ENCODE data around the gene METTL25B.

METTL25B gene

DNA sequence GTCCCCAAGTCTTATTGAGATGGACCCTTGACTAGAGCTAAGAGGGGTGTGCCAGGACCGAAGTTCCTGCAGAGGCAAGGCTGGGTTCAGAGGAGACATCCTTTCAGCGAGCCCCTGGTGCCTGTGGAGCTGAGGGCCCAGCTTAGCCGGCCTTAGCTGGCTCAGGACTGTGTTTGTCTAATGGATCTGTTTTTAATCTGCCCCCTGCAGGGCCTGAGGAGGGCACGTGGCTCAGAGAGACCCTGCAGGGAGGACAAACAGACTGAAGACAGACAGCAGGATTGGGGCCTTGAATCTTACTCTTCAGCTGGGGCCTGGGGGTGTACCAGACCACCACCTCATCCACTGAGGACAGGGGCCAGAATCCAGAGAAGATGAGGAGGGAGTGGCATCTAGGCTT, 24.5 kb upstream of the METTL25B start:
- Histone ChIP-seq H3K4me3 (ENCODE audit: low read length) (peak overlapping the region; percentile 77), H3K9ac (ENCODE audit: low read depth, low read length) (peak overlapping the region; percentile 79; the same call in 1 of the 2 replicates), H3K27ac (ENCODE audit: low read length) (no peak overlapping the region), H3K27me3 (ENCODE audit: insufficient read depth, low read length) (peaks cover 30% of the 10 kb centered on the region), H3K9me3 (ENCODE audit: insufficient read depth, low read depth, low read length) (no peaks in the 10 kb centered on the region), H3K36me3 (ENCODE audit: insufficient read depth, low read depth, low read length) (peaks cover 28% of the 10 kb centered on the region), H3K4me1 (ENCODE audit: insufficient read depth, low read length) (peaks cover 30% of the 10 kb centered on the region; the same call in 1 of the 2 replicates)

- Histone ChIP-seq H3K4me1 (ENCODE audit: insufficient read depth, low read length) (peaks cover 35% of the 10 kb centered on the region; the same call in 1 of the 2 replicates), H3K27ac (ENCODE audit: low read length) (no peak overlapping the region), H3K36me3 (ENCODE audit: insufficient read depth, low read depth, low read length) (peaks cover 23% of the 10 kb centered on the region), H3K9ac (ENCODE audit: low read depth, low read length) (peak overlapping the region; percentile 79; the same call in 1 of the 2 replicates), H3K9me3 (ENCODE audit: insufficient read depth, low read depth, low read length) (no peaks in the 10 kb centered on the region), H3K4me3 (ENCODE audit: low read length) (peak overlapping the region; percentile 77), H3K27me3 (ENCODE audit: insufficient read depth, low read length) (peaks cover 30% of the 10 kb centered on the region)
Measured at GRCh38 chr1:156704166-156704711, 24.0 kb upstream of the METTL25B start.

DNA sequence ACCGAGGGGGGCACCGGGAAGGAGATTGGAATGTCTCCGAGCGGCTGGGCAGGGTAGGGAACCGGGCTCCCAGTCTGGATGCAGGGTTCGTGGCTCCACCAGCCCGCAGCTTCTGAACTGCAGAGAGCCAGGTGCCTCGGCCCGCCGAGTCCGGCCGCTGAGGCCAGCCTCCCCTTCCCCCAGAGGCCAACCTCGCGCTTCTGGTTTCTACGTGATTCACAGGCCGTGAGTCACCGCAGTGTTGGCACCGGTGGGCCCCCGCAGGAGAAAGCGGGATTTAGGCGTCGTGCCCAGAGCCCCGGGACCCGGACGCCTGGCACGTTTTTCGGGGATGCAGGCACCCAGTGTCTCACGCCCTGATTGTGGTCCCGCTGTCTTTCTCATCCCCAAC, 23.3 kb upstream of the METTL25B start:
- Histone ChIP-seq H3K27me3 (ENCODE audit: insufficient read depth, low read length) (peaks cover 31% of the 10 kb centered on the region), H3K4me3 (ENCODE audit: low read length) (peak overlapping the region; percentile 77), H3K9me3 (ENCODE audit: insufficient read depth, low read depth, low read length) (no peaks in the 10 kb centered on the region), H3K9ac (ENCODE audit: low read depth, low read length) (peak overlapping the region; percentile 79), H3K36me3 (ENCODE audit: insufficient read depth, low read depth, low read length) (peaks cover 19% of the 10 kb centered on the region), H3K27ac (ENCODE audit: low read length) (no peak overlapping the region), H3K4me1 (ENCODE audit: insufficient read depth, low read length) (peaks cover 42% of the 10 kb centered on the region)

GRCh38 chr1:156705321-156705917, 22.9 kb upstream of the METTL25B start, which contains the start of gene CRABP2:
TSS of gene CRABP2 (minus strand) at chr1:156705583. CDS start at chr1:156705446, 137 bp downstream.
- Histone ChIP-seq H3K9me3 (ENCODE audit: insufficient read depth, low read depth, low read length) (no peaks in the 10 kb centered on the region), H3K4me1 (ENCODE audit: insufficient read depth, low read length) (peaks cover 47% of the 10 kb centered on the region), H3K9ac (ENCODE audit: low read depth, low read length) (peak within 1 kb of the TSS; percentile 79), H3K27me3 (ENCODE audit: insufficient read depth, low read length) (peaks cover 34% of the 10 kb centered on the region), H3K36me3 (ENCODE audit: insufficient read depth, low read depth, low read length) (peaks cover 14% of the 10 kb centered on the region), H3K27ac (ENCODE audit: low read length) (peak within 1 kb of the TSS; percentile 78), H3K4me3 (ENCODE audit: low read length) (peak within 1 kb of the TSS; percentile 77)

DNA sequence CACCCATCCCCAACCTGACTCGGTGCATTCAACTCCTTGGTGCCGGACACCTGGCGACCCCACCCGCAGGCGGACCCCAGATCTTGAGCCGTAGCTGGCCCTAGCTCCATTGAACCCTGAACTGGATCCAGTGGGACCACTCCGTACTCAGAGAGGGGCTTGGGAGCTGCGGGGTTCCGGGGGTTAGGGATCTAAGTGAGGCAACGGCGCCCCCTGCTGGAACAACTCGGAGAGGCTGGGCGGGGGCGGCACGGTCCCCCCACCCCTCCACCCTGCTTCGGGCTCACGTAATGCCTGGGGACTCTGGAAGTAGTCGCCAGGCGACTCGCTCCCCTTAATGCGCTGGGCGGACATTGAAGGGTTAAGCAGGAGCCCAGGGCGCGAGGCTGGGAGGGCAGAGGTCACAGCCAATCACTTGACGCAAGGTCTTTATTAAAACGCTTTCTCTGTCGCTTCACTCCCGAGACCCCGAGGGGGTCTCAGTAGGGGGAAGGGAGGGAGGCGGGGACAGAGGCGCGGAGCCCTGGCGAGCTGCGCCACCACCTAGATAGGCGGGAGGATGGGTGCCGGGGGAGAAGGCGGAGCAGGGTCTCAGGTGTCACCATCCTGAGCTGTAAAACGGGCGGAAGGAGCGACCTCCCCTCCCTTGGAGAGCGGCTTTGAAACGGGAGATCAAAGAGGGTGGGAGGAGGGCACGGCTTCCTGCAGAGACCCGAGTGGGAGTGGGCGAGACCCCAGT, 22.2 kb upstream of the METTL25B start:
- Histone ChIP-seq H3K27me3 (ENCODE audit: insufficient read depth, low read length) (peaks cover 34% of the 10 kb centered on the region), H3K27ac (ENCODE audit: low read length) (peak overlapping the region; percentile 78), H3K4me3 (ENCODE audit: low read length) (peak overlapping the region; percentile 77), H3K9me3 (ENCODE audit: insufficient read depth, low read depth, low read length) (no peaks in the 10 kb centered on the region), H3K4me1 (ENCODE audit: insufficient read depth, low read length) (peaks cover 52% of the 10 kb centered on the region), H3K9ac (ENCODE audit: low read depth, low read length) (peak overlapping the region; percentile 79; the same call in 1 of the 2 replicates), H3K36me3 (ENCODE audit: insufficient read depth, low read depth, low read length) (peaks cover 7% of the 10 kb centered on the region)

DNA sequence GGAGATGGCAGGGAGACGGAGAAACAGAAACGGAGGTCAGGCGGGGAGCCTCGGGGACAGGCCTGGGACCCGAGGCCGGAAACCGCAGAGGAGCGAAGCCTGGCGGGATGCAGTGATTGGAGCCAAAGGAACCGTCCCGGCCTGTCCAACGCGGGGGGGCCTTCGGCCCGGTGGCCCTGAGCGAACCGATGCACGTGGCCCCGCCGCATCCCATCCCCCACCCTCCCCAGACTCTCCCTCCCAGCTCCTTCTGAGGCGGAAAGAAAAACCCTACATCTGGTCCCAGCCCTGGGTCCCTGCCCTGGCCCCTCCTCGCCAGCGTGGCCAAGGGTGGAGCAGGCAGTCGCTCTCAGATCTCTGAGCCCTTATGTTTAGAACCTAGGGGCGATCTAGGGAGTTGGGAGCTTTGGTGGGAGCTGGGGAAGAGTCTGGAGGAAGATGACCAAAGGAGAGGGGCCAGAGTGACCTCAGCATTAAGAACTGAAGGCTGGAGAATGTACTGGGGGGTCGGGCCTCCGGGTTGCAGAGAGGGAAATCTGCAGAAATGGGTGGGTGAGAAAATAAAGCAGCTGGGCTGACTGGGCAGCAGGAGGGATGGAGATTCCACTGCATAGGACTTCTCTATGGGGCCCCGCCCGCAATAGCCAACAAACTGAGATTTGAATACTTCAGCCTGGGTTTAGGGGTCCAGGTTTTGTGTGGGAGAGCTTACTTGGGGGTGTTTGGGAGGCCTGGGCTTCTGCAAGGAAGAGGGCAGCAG, 21.4 kb upstream of the METTL25B start:
- no peaks in the 10 kb centered on the region; the same call in 1 of the 2 replicates for H3K36me3 ChIP-seq (ENCODE audit: insufficient read depth, low read depth, low read length)
- H3K9ac ChIP-seq (ENCODE audit: low read depth, low read length), result peak overlapping the region; percentile 79; the same call in 1 of the 2 replicates
- peaks cover 58% of the 10 kb centered on the region for H3K4me1 ChIP-seq (ENCODE audit: insufficient read depth, low read length)
- H3K27ac ChIP-seq (ENCODE audit: low read length), result peak overlapping the region; percentile 78
- no peaks in the 10 kb centered on the region for H3K9me3 ChIP-seq (ENCODE audit: insufficient read depth, low read depth, low read length)
- H3K27me3 ChIP-seq (ENCODE audit: insufficient read depth, low read length), result peaks cover 34% of the 10 kb centered on the region
- H3K4me3 ChIP-seq (ENCODE audit: low read length), result peak overlapping the region; percentile 77

DNA sequence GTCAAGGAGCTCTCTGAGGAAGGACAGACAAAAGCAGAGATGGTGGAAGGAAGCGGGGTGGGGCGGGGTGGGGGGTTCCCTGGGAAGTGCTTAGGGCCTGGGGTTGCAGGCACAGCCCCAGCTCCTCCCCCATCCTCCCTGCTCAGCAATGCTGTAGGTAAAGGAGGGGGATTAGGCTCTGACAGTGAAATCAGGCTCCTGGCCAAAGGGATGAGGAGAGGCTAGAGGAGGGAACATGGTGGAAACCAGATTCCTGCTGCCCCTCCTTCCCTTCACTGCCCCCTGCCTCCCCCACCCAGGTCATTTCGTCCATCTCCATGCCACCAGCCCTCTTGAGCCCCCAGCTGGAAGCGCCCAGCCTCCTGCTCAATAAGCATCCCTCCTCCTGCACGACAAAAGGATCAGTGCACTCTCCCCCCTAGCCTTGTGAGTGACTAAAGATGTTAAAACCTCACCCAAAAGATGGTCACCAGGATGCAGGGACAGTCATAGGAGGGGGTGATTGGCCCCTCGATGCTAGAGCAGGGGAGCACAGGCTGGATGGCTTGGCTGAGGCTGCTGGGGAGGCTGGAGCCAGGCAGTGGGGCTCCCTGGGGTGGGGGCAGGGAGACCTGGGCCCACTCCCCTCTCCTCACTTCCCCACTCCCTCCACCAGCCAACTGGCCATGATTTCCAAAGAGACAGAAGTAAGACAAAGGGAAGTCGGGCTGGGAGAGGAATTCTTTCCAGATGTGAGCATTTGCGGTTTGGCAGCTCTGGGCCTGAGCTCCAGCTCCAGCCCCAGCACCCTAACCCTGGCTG, 20.7 kb upstream of the METTL25B start:
- Histone ChIP-seq H3K4me3 (ENCODE audit: low read length) (peak overlapping the region; percentile 77), H3K27ac (ENCODE audit: low read length) (peak overlapping the region; percentile 78), H3K4me1 (ENCODE audit: insufficient read depth, low read length) (peaks cover 58% of the 10 kb centered on the region), H3K9me3 (ENCODE audit: insufficient read depth, low read depth, low read length) (no peaks in the 10 kb centered on the region), H3K9ac (ENCODE audit: low read depth, low read length) (peak overlapping the region; percentile 79; the same call in 1 of the 2 replicates), H3K27me3 (ENCODE audit: insufficient read depth, low read length) (peaks cover 34% of the 10 kb centered on the region), H3K36me3 (ENCODE audit: insufficient read depth, low read depth, low read length) (no peaks in the 10 kb centered on the region; the same call in 1 of the 2 replicates)

DNA sequence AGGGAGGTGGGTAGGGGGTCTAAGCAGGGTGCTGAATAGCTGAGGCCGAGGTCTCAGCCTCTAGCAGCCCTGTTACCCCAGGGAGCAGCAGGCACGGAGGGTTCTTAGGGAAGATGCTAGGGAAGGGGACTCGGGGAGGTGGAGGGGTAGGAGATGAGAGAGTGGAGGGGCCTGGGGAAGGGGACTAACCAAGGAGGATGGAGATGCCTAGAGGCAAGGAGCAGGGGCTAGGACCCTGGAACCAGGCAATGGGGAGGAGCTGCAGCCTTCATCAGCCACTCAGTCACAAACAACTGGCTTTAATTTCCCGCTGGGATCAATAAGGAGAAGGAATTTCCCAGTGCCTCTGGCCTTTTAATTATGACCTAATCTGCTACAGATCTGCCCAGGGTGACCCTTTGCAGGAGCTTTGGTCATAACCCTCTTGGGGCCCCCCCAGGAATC, 20.0 kb upstream of the METTL25B start:
- peaks cover 57% of the 10 kb centered on the region for H3K4me1 ChIP-seq (ENCODE audit: insufficient read depth, low read length)
- H3K36me3 ChIP-seq (ENCODE audit: insufficient read depth, low read depth, low read length), result no peaks in the 10 kb centered on the region; the same call in 1 of the 2 replicates
- H3K27me3 ChIP-seq (ENCODE audit: insufficient read depth, low read length), result peaks cover 28% of the 10 kb centered on the region
- no peaks in the 10 kb centered on the region for H3K9me3 ChIP-seq (ENCODE audit: insufficient read depth, low read depth, low read length)
- peak overlapping the region; percentile 59 for H3K27ac ChIP-seq (ENCODE audit: low read length)
- peak overlapping the region; percentile 77; the same call in 1 of the 2 replicates for H3K4me3 ChIP-seq (ENCODE audit: low read length)
- H3K9ac ChIP-seq (ENCODE audit: low read depth, low read length), result peak overlapping the region; percentile 79; the same call in 1 of the 2 replicates

DNA sequence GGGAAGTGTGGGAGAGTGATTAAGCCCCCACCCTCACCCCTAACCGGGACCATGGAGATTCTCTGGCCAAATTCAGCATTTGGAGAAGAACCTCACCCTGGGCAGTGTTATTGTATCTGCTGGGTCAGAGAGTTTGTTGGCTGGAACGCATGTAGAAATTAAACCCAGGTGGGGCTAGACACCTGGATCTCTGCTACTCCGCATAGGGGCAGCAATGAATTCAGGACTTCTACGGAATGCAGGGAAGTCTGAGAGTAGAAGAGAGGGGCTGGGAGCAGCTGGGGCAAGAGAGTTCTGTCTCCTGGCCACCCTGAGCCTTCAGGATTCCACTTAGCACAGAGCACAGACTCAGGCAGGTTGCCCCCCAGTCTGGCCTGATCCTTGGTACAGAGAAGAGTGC, 19.2 kb upstream of the METTL25B start:
- Histone ChIP-seq H3K9me3 (ENCODE audit: insufficient read depth, low read depth, low read length) (no peaks in the 10 kb centered on the region), H3K36me3 (ENCODE audit: insufficient read depth, low read depth, low read length) (no peaks in the 10 kb centered on the region), H3K9ac (ENCODE audit: low read depth, low read length) (peak overlapping the region; percentile 79; the same call in 1 of the 2 replicates), H3K4me3 (ENCODE audit: low read length) (0 out of 2 replicates have a peak overlapping the region, but pooled peaks have one; percentile 77), H3K27ac (ENCODE audit: low read length) (no peak overlapping the region), H3K27me3 (ENCODE audit: insufficient read depth, low read length) (peaks cover 20% of the 10 kb centered on the region), H3K4me1 (ENCODE audit: insufficient read depth, low read length) (peaks cover 49% of the 10 kb centered on the region)

GRCh38 chr1:156709757-156710489, 18.3 kb upstream of the METTL25B start:
- peak overlapping the region; percentile 40; the same call in 1 of the 2 replicates for H3K9ac ChIP-seq (ENCODE audit: low read depth, low read length)
- H3K4me3 ChIP-seq (ENCODE audit: low read length), result no peak overlapping the region
- no peaks in the 10 kb centered on the region for H3K9me3 ChIP-seq (ENCODE audit: insufficient read depth, low read depth, low read length)
- H3K27ac ChIP-seq (ENCODE audit: low read length), result no peak overlapping the region
- H3K27me3 ChIP-seq (ENCODE audit: insufficient read depth, low read length), result peaks cover 11% of the 10 kb centered on the region; the same call in 1 of the 2 replicates
- no peaks in the 10 kb centered on the region for H3K36me3 ChIP-seq (ENCODE audit: insufficient read depth, low read depth, low read length)
- H3K4me1 ChIP-seq (ENCODE audit: insufficient read depth, low read length), result peaks cover 44% of the 10 kb centered on the region

Measured in iPS-20b (cell line).